ENCODE data around the gene CALCB. TPM values are rescaled to one million over a fixed set of nuclear protein-coding genes. Genes with fewer than 3 reads are reported as not detected.

CALCB gene
- not detected in 2 replicates for total RNA-seq

GRCh38 chr11:15073361-15074205, at the start of gene CALCB:
CALCB (plus strand) TSS chr11:15073593; CDS start chr11:15074719, 1,126 bp downstream.

GRCh38 chr11:15114501-15115475, 41.4 kb downstream of the CALCB start, which contains the start of gene INSC:
INSC (plus strand) TSS chr11:15114923; CDS start chr11:15149175, 34,252 bp downstream.

Other genes starting within 250 kb of the CALCB start
- gene CYP2R1, start 181.4 kb upstream of the CALCB start, total RNA-seq = 11.0 and 12.5 TPM in 2 replicates
- gene CALCA, start 101.2 kb upstream of the CALCB start, total RNA-seq = not detected in 2 replicates
- not detected in 2 replicates for gene INSC, start 41.3 kb downstream of the CALCB start, total RNA-seq

Data from smooth muscle cell of the umbilical artery (primary cell).